Neural cell (in vitro differentiated cells): ENCODE results near the gene GPR35. TPM values are rescaled to one million over a fixed set of nuclear protein-coding genes. Genes with fewer than 3 reads are reported as not detected.

Experiments used
- H2AFZ ChIP-seq: fragments of 200-600, 300-800 bp; sonication (generic), shearing (Covaris generic); 2 replicates; pipeline ENCODE4 v1.6.0; 2014; ENCODE audit warnings: low read depth, mild to moderate bottlenecking, antibody characterized with exemption, low read length, moderate library complexity
- H3F3A ChIP-seq: fragments of 200-600 bp; shearing (Covaris generic); 2 replicates; pipeline ENCODE4 v1.6.1; 2016; ENCODE audit warnings: mild to moderate bottlenecking, moderate library complexity, mixed read lengths, antibody characterized with exemption, low read length; ENCODE audit not compliant: insufficient read depth, poor library complexity, severe bottlenecking
- H3K27ac ChIP-seq: fragments of 200-600, 300-800 bp; sonication (generic), shearing (Covaris generic); 2 replicates; pipeline ENCODE4 v1.5.1; 2014; ENCODE audit warnings: mild to moderate bottlenecking, low read length, moderate library complexity
- H3K27me3 ChIP-seq: fragments of 300-800, 200-600 bp; sonication (generic), shearing (Covaris generic); 2 replicates; pipeline ENCODE4 v1.6.0; 2014; ENCODE audit warnings: mild to moderate bottlenecking, low read depth, low read length, moderate library complexity; ENCODE audit not compliant: insufficient read depth
- H3K36me3 ChIP-seq: fragments of 300-800, 200-600 bp; sonication (generic), shearing (Covaris generic); 2 replicates; pipeline ENCODE4 v1.5.1; 2014; ENCODE audit warnings: mild to moderate bottlenecking, antibody characterized with exemption, low read length, moderate library complexity; ENCODE audit not compliant: insufficient read depth
- H3K4me2 ChIP-seq: fragments of 300-800, 200-600 bp; sonication (generic), shearing (Covaris generic); 2 replicates; pipeline ENCODE4 v1.6.0; 2014; ENCODE audit warnings: mild to moderate bottlenecking, low read length
- H3K4me3 ChIP-seq: fragments of 300-800, 200-600 bp; sonication (generic), shearing (Covaris generic); 2 replicates; pipeline ENCODE4 v1.5.1; 2014; ENCODE audit warnings: mild to moderate bottlenecking, low read length, moderate library complexity
- H3K79me2 ChIP-seq: fragments of 200-600 bp; shearing (Covaris generic); replicated peaks from 2 replicates; pipeline ENCODE4 v1.6.0; 2014; ENCODE audit warnings: mild to moderate bottlenecking, low read length, moderate library complexity; ENCODE audit not compliant: insufficient read depth
- H3K9ac ChIP-seq: fragments of 300-800, 200-600 bp; sonication (generic), shearing (Covaris generic); 2 replicates; pipeline ENCODE4 v1.6.1; 2016; ENCODE audit warnings: mild to moderate bottlenecking, low read length, mixed read lengths
- H3K9me2 ChIP-seq: fragments of 200-600 bp; shearing (Covaris generic); 2 replicates; pipeline ENCODE4 v1.6.1; 2016; ENCODE audit warnings: mild to moderate bottlenecking, low read length, mixed read lengths; ENCODE audit not compliant: insufficient read depth
- H3K9me3 ChIP-seq: fragments of 200-600, 300-800 bp; sonication (generic), shearing (Covaris generic); 2 replicates; pipeline ENCODE4 v1.6.1; 2016; ENCODE audit warnings: mild to moderate bottlenecking, mixed run types, low read length, moderate library complexity, mixed read lengths
- H4K20me1 ChIP-seq: fragments of 200-600 bp; shearing (Covaris generic); 2 replicates; pipeline ENCODE4 v1.6.1; 2016; ENCODE audit warnings: mild to moderate bottlenecking, mixed run types; ENCODE audit not compliant: insufficient read depth
- EP300 ChIP-seq: fragments of 450-650 bp; conservative IDR thresholded peaks from 2 replicates; pipeline ENCODE4 v1.6.1; 2014; ENCODE audit warnings: antibody characterized with exemption, mild to moderate bottlenecking, moderate library complexity; ENCODE audit not compliant: poor library complexity, severe bottlenecking
- EZH2 ChIP-seq: fragments of 200-600, 300-800 bp; shearing (Covaris generic), sonication (generic); IDR thresholded peaks from 2 replicates; pipeline ENCODE4 v1.6.1; 2014; ENCODE audit warnings: antibody characterized with exemption, low read length, borderline replicate concordance, mild to moderate bottlenecking; ENCODE audit not compliant: insufficient read depth, poor library complexity, severe bottlenecking
- MXI1 ChIP-seq: fragments of 450-650 bp; conservative IDR thresholded peaks from 2 replicates; pipeline ENCODE4 v1.6.1; 2014; ENCODE audit warnings: antibody characterized with exemption, mild to moderate bottlenecking; ENCODE audit not compliant: poor library complexity, severe bottlenecking
- POLR2AphosphoS5 ChIP-seq: IDR thresholded peaks from 2 replicates; pipeline ENCODE4 v1.6.1; 2012
- RAD21 ChIP-seq: fragments of 450-650 bp; conservative IDR thresholded peaks from 2 replicates; pipeline ENCODE4 v1.6.1; 2014; ENCODE audit warnings: antibody characterized with exemption, mild to moderate bottlenecking, moderate library complexity
- REST ChIP-seq: IDR thresholded peaks from 2 replicates; pipeline ENCODE4 v1.6.1; 2012; ENCODE audit warnings: borderline replicate concordance
- SMC3 ChIP-seq: fragments of 450-650 bp; conservative IDR thresholded peaks from 2 replicates; pipeline ENCODE4 v1.6.1; 2014; ENCODE audit warnings: antibody characterized with exemption, mild to moderate bottlenecking, moderate library complexity; ENCODE audit not compliant: poor library complexity
- TAF1 ChIP-seq: IDR thresholded peaks from 2 replicates; pipeline ENCODE4 v1.6.1; 2012; ENCODE audit warnings: low read depth
- polyA plus RNA-seq: library from polyadenylated mRNA; depleted of rRNA; stranded (reverse); fragments of >200 nt; gene quantifications from 2 replicates; pipeline ENCODE4 v1.2.3, GENCODE V29; 2014
- TF ChIP-seq, protein P1 (sequence below): fragments of 450-650 bp; IDR thresholded peaks from 2 replicates; pipeline ENCODE4 v1.5.1; 2014; ENCODE audit warnings: antibody characterized with exemption, mild to moderate bottlenecking, moderate library complexity; ENCODE audit not compliant: poor library complexity, severe bottlenecking

GPR35 gene
- polyA plus RNA-seq, 1 donor from 2014 or later, result 2.8 TPM

GRCh38 chr2:240670402-240670801, 45.1 kb downstream of the GPR35 start:
- no peaks in the 10 kb centered on the region for H3K27me3 ChIP-seq
- no peak for TF ChIP-seq MXI1
- TF ChIP-seq EZH2, result no peak
- TF ChIP-seq EP300, result no peak
- no peak for TF ChIP-seq RAD21
- H3K4me2 ChIP-seq, result no peak overlapping the region
- no peak overlapping the region for H2AFZ ChIP-seq
- H3K36me3 ChIP-seq, result no peaks in the 10 kb centered on the region
- no peak overlapping the region for H3K27ac ChIP-seq
- H3K4me3 ChIP-seq, result no peak overlapping the region
- no peaks in the 10 kb centered on the region for H3K9me3 ChIP-seq
- no peaks in the 10 kb centered on the region for H3K79me2 ChIP-seq
- H3F3A ChIP-seq, result no peaks in the 10 kb centered on the region
- no peaks in the 10 kb centered on the region for H3K9me2 ChIP-seq
- no peak overlapping the region for H3K9ac ChIP-seq
- no peaks in the 10 kb centered on the region for H4K20me1 ChIP-seq

DNA sequence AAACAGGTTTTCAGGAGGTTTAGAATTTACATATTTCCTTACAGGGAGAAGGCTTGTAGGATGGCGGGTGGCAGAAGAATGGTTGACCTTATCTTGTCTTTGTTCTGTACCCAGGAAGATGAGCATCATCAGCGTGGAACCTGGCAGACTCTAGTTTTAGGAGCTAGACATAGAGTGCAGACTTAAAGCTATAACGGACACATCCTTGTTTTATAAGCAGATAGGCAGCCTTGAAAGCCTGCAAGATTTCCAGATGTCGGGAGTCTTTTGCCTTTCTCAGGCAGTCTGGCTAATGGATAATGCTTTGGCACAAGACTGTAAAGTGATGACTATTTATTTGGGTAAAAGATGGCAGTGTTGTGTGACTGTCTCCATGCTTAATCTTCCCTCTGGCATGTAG, 45.7 kb downstream of the GPR35 start:
- H3K27ac ChIP-seq, result no peak overlapping the region
- H3K9me2 ChIP-seq, result no peaks in the 10 kb centered on the region
- H3K36me3 ChIP-seq, result no peaks in the 10 kb centered on the region
- H3K9ac ChIP-seq, result no peak overlapping the region
- H3F3A ChIP-seq, result no peaks in the 10 kb centered on the region
- H2AFZ ChIP-seq, result no peak overlapping the region
- H3K27me3 ChIP-seq, result no peaks in the 10 kb centered on the region
- no peak overlapping the region for H3K4me3 ChIP-seq
- no peaks in the 10 kb centered on the region for H4K20me1 ChIP-seq
- TF ChIP-seq REST, result no peak
- TF ChIP-seq, protein P1, sequence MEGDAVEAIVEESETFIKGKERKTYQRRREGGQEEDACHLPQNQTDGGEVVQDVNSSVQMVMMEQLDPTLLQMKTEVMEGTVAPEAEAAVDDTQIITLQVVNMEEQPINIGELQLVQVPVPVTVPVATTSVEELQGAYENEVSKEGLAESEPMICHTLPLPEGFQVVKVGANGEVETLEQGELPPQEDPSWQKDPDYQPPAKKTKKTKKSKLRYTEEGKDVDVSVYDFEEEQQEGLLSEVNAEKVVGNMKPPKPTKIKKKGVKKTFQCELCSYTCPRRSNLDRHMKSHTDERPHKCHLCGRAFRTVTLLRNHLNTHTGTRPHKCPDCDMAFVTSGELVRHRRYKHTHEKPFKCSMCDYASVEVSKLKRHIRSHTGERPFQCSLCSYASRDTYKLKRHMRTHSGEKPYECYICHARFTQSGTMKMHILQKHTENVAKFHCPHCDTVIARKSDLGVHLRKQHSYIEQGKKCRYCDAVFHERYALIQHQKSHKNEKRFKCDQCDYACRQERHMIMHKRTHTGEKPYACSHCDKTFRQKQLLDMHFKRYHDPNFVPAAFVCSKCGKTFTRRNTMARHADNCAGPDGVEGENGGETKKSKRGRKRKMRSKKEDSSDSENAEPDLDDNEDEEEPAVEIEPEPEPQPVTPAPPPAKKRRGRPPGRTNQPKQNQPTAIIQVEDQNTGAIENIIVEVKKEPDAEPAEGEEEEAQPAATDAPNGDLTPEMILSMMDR, result no peak
- no peak for TF ChIP-seq EP300
- TF ChIP-seq EZH2, result no peak
- TF ChIP-seq MXI1, result no peak
- no peak for TF ChIP-seq POLR2AphosphoS5
- TF ChIP-seq SMC3, result no peak
- TF ChIP-seq TAF1, result no peak
- no peak for TF ChIP-seq RAD21
- H3K4me2 ChIP-seq, result no peak overlapping the region
- H3K79me2 ChIP-seq, result no peaks in the 10 kb centered on the region
- no peaks in the 10 kb centered on the region for H3K9me3 ChIP-seq

GRCh38 chr2:240672076-240672700, 46.9 kb downstream of the GPR35 start:
- no peaks in the 10 kb centered on the region for H3F3A ChIP-seq
- no peak overlapping the region for H3K27ac ChIP-seq
- no peaks in the 10 kb centered on the region for H3K9me3 ChIP-seq
- no peak for TF ChIP-seq POLR2AphosphoS5
- no peak for TF ChIP-seq MXI1
- TF ChIP-seq RAD21, result no peak
- TF ChIP-seq, protein P1, result no peak
- TF ChIP-seq EP300, result no peak
- TF ChIP-seq SMC3, result no peak
- TF ChIP-seq EZH2, result no peak
- no peaks in the 10 kb centered on the region for H3K27me3 ChIP-seq
- no peaks in the 10 kb centered on the region for H4K20me1 ChIP-seq
- no peak overlapping the region for H2AFZ ChIP-seq
- no peak overlapping the region for H3K9ac ChIP-seq
- H3K36me3 ChIP-seq, result no peaks in the 10 kb centered on the region
- no peak overlapping the region for H3K4me2 ChIP-seq
- H3K9me2 ChIP-seq, result no peaks in the 10 kb centered on the region
- no peaks in the 10 kb centered on the region for H3K79me2 ChIP-seq
- H3K4me3 ChIP-seq, result no peak overlapping the region
